Activated CD4-positive, alpha-beta T cell treated with anti-CD3 and anti-CD28 coated beads, Interleukin-2, amount 50 U/mL, for 1 hour (primary cell): Measurements from ENCODE around the gene EIF4G1.
A peak's percentile ranks its signal among the peaks of the same experiment; 100 is the strongest.

Source experiments
- DNase-seq: peaks from one replicate; pipeline ENCODE4 v3.0.0-alpha.2; 2020

Gene EIF4G1

GRCh38 chr3:184368586-184369183, 54.3 kb downstream of the EIF4G1 start:
- no peak for DNase-seq

GRCh38 chr3:184371570-184372018, 57.2 kb downstream of the EIF4G1 start:
- DNase-seq: peak; percentile 57

GRCh38 chr3:184372296-184372821, 58.0 kb downstream of the EIF4G1 start:
- no peak for DNase-seq

GRCh38 chr3:184372911-184373310, 58.5 kb downstream of the EIF4G1 start:
- no peak for DNase-seq

- no peak for DNase-seq
Observed at GRCh38 chr3:184373422-184373821, 59.0 kb downstream of the EIF4G1 start.

- no peak for DNase-seq
Observed at GRCh38 chr3:184375747-184376461, 61.5 kb downstream of the EIF4G1 start.

- DNase-seq: no peak
Observed at GRCh38 chr3:184377374-184377773, 63.0 kb downstream of the EIF4G1 start.

GRCh38 chr3:184377882-184378445, 63.6 kb downstream of the EIF4G1 start, which contains the start of gene THPO:
Gene THPO (minus strand): TSS chr3:184378207. CDS start chr3:184376259, 1,948 bp downstream.
- DNase-seq: no peak

- no peak for DNase-seq
Observed at GRCh38 chr3:184378651-184379357, 64.4 kb downstream of the EIF4G1 start.

- no peak for DNase-seq
Observed at GRCh38 chr3:184379358-184380184, 65.2 kb downstream of the EIF4G1 start, which contains the start of gene CHRD. Gene CHRD (plus strand): TSS chr3:184380054. CDS start chr3:184380319, 265 bp downstream.

GRCh38 chr3:184380185-184380626, 65.8 kb downstream of the EIF4G1 start:
- peak; percentile 30 for DNase-seq

- peak; percentile 16 for DNase-seq
Observed at GRCh38 chr3:184380627-184381260, 66.3 kb downstream of the EIF4G1 start.

GRCh38 chr3:184381261-184382224, 67.1 kb downstream of the EIF4G1 start:
- no peak for DNase-seq

- no peak for DNase-seq
Observed at GRCh38 chr3:184382326-184383032, 68.1 kb downstream of the EIF4G1 start.

- DNase-seq: no peak
Observed at GRCh38 chr3:184383033-184383740, 68.8 kb downstream of the EIF4G1 start.

- DNase-seq: no peak
Observed at GRCh38 chr3:184384342-184384741, 69.9 kb downstream of the EIF4G1 start.
